ENCODE data around the gene ZC3H15. TPM values are rescaled to one million over a fixed set of nuclear protein-coding genes. Genes with fewer than 3 reads are reported as not detected.
"Not testable (repeated sequence)": the region's sequence is repeated elsewhere in the genome, so short reads cannot be mapped to it uniquely, and the experiment has no call there.

ZC3H15 gene
- total RNA-seq, 1 donor from 2014 or later: 44.3 TPM

- no peak for DNase-seq (ENCODE audit: low spot score)
These were observed 7.6 kb downstream of the ZC3H15 start for GRCh38 chr2:186493564-186494085.

- no peak for DNase-seq (ENCODE audit: low spot score)
These were observed 10.3 kb downstream of the ZC3H15 start for GRCh38 chr2:186496401-186496800.

- no peak for DNase-seq (ENCODE audit: low spot score)
These were observed 11.9 kb downstream of the ZC3H15 start for GRCh38 chr2:186497928-186498327.

- no peak for DNase-seq (ENCODE audit: low spot score)
These were observed 12.8 kb downstream of the ZC3H15 start for GRCh38 chr2:186498834-186499233.

GRCh38 chr2:186503827-186504606, 18.0 kb downstream of the ZC3H15 start:
- DNase-seq (ENCODE audit: low spot score): no peak

GRCh38 chr2:186508263-186508662, 22.2 kb downstream of the ZC3H15 start:
- DNase-seq (ENCODE audit: low spot score): no peak

GRCh38 chr2:186515376-186515775, 29.3 kb downstream of the ZC3H15 start:
- no peak for DNase-seq (ENCODE audit: low spot score)

- no peak for DNase-seq (ENCODE audit: low spot score)
These were observed 30.3 kb downstream of the ZC3H15 start for GRCh38 chr2:186516396-186516795.

- no peak for DNase-seq (ENCODE audit: low spot score)
These were observed 31.0 kb downstream of the ZC3H15 start for GRCh38 chr2:186517090-186517489.

- no peak for DNase-seq (ENCODE audit: low spot score)
These were observed 32.2 kb downstream of the ZC3H15 start for GRCh38 chr2:186518291-186518690.

GRCh38 chr2:186518945-186519344, 32.9 kb downstream of the ZC3H15 start:
- DNase-seq (ENCODE audit: low spot score): no peak

- DNase-seq (ENCODE audit: low spot score): not testable (repeated sequence)
These were observed 35.6 kb downstream of the ZC3H15 start for GRCh38 chr2:186521570-186522153.

- no peak for DNase-seq (ENCODE audit: low spot score)
These were observed 36.4 kb downstream of the ZC3H15 start for GRCh38 chr2:186522450-186522849.

- DNase-seq (ENCODE audit: low spot score): no peak
These were observed 37.7 kb downstream of the ZC3H15 start for GRCh38 chr2:186523791-186524190.

- DNase-seq (ENCODE audit: low spot score): no peak
These were observed 40.2 kb downstream of the ZC3H15 start for GRCh38 chr2:186526281-186526680.

GRCh38 chr2:186530314-186530713, 44.3 kb downstream of the ZC3H15 start:
- no peak for DNase-seq (ENCODE audit: low spot score)

- DNase-seq (ENCODE audit: low spot score): no peak
These were observed 45.3 kb downstream of the ZC3H15 start for GRCh38 chr2:186531257-186531775.

- DNase-seq (ENCODE audit: low spot score): no peak
These were observed 46.8 kb downstream of the ZC3H15 start for GRCh38 chr2:186532891-186533290.

GRCh38 chr2:186533717-186534116, 47.7 kb downstream of the ZC3H15 start:
- DNase-seq (ENCODE audit: low spot score): no peak

- no peak for DNase-seq (ENCODE audit: low spot score)
These were observed 48.3 kb downstream of the ZC3H15 start for GRCh38 chr2:186534406-186534805.

GRCh38 chr2:186535861-186536260, 49.8 kb downstream of the ZC3H15 start:
- DNase-seq (ENCODE audit: low spot score): no peak

GRCh38 chr2:186537019-186537418, 51.0 kb downstream of the ZC3H15 start:
- DNase-seq (ENCODE audit: low spot score): no peak

GRCh38 chr2:186540941-186541340, 54.9 kb downstream of the ZC3H15 start:
- DNase-seq (ENCODE audit: low spot score): no peak
